Large intestine (tissue), 3 donors: Measurements from ENCODE around the gene BCL6B. TPM values are rescaled to one million over a fixed set of nuclear protein-coding genes. Genes with fewer than 3 reads are reported as not detected.

Source experiments
- DNase-seq, 2 donors: peaks; one replicate each; pipeline versions ENCODE4 v3.0.0 to v3.0.0-alpha.2; 2013
- H3K27ac ChIP-seq: one replicate; pipeline ENCODE4 v1.5.1; 2013; ENCODE audit warnings: low read length
- H3K27me3 ChIP-seq: 2 replicates; pipeline ENCODE4 v1.6.1; 2013; ENCODE audit warnings: low read length; ENCODE audit not compliant: control insufficient read depth, insufficient read depth
- H3K36me3 ChIP-seq: 2 replicates; pipeline ENCODE4 v1.6.1; 2013; ENCODE audit warnings: low read length; ENCODE audit not compliant: control insufficient read depth, insufficient read depth
- H3K4me1 ChIP-seq: one replicate; pipeline ENCODE4 v1.6.1; 2013; ENCODE audit warnings: low read length; ENCODE audit not compliant: control insufficient read depth, insufficient read depth
- H3K4me3 ChIP-seq: one replicate; pipeline ENCODE4 v1.5.1; 2013; ENCODE audit warnings: low read length
- H3K9me3 ChIP-seq: one replicate; pipeline ENCODE4 v1.6.1; 2013; ENCODE audit warnings: mild to moderate bottlenecking, low read depth, low read length, moderate library complexity; ENCODE audit not compliant: control insufficient read depth
- WGBS: methylation state at CpG from one replicate; pipeline ENCODE4 v1.1.5; 2013; ENCODE audit warnings: low lambda C conversion rate; ENCODE audit not compliant: insufficient coverage; 5-methylcytosine and 5-hydroxymethylcytosine counted together
- polyA plus RNA-seq: library from polyadenylated mRNA; unstranded; fragments of 120-200 nt; gene quantifications from one replicate; pipeline ENCODE4 v1.2.1, GENCODE V29; 2013

BCL6B gene
- polyA plus RNA-seq, 1 donor: 7.2 TPM

- Histone ChIP-seq H3K9me3 (peaks cover 6% of the 10 kb centered on the region), H3K27me3 (peaks cover 19% of the 10 kb centered on the region), H3K4me1 (peaks cover 8% of the 10 kb centered on the region), H3K36me3 (no peaks in the 10 kb centered on the region), H3K27ac (no peak overlapping the region), H3K4me3 (no peak overlapping the region)
- no peak for DNase-seq
- no CpG with 5 or more reads among the region's 13 CpGs for WGBS
These were observed 4.5 kb downstream of the BCL6B start for GRCh38 chr17:7027335-7027734.

GRCh38 chr17:7029096-7029495 is 6.2 kb downstream of the BCL6B start:
- WGBS: no CpG with 5 or more reads among the region's 3 CpGs
- peaks cover 1% of the 10 kb centered on the region for H3K27me3 ChIP-seq
- H3K9me3 ChIP-seq: peaks cover under 1% of the 10 kb centered on the region
- DNase-seq: no peak
- no peaks in the 10 kb centered on the region for H3K4me1 ChIP-seq
- H3K36me3 ChIP-seq: no peaks in the 10 kb centered on the region
- H3K27ac ChIP-seq: no peak overlapping the region
- no peak overlapping the region for H3K4me3 ChIP-seq

- DNase-seq: no peak
- Histone ChIP-seq H3K36me3 (no peaks in the 10 kb centered on the region), H3K9me3 (no peaks in the 10 kb centered on the region), H3K4me3 (no peak overlapping the region), H3K4me1 (no peaks in the 10 kb centered on the region), H3K27me3 (no peaks in the 10 kb centered on the region), H3K27ac (no peak overlapping the region)
- WGBS: no CpG with 5 or more reads among the region's 8 CpGs
These were observed 6.8 kb downstream of the BCL6B start for GRCh38 chr17:7029659-7030058.

GRCh38 chr17:7034955-7035590 is 12.2 kb downstream of the BCL6B start:
- Histone ChIP-seq H3K36me3 (no peaks in the 10 kb centered on the region), H3K4me1 (peaks cover 21% of the 10 kb centered on the region), H3K4me3 (peak overlapping the region; percentile 96), H3K9me3 (no peaks in the 10 kb centered on the region), H3K27me3 (no peaks in the 10 kb centered on the region), H3K27ac (peak overlapping the region; percentile 87)
- WGBS: no CpG with 5 or more reads among the region's 7 CpGs
- peak in 1 of 2 donors; percentile 77 for DNase-seq

GRCh38 chr17:7035591-7036368 is 12.9 kb downstream of the BCL6B start, which contains the start of gene SLC16A13:
TSS of gene SLC16A13 (plus strand) at chr17:7036015. CDS start at chr17:7036383, 368 bp downstream.
- Histone ChIP-seq H3K27ac (peak within 1 kb of the TSS; percentile 87), H3K4me3 (peak within 1 kb of the TSS; percentile 96), H3K9me3 (no peaks in the 10 kb centered on the region), H3K36me3 (no peaks in the 10 kb centered on the region), H3K27me3 (no peaks in the 10 kb centered on the region), H3K4me1 (peaks cover 21% of the 10 kb centered on the region)
- peak; percentile 99 for DNase-seq
- no CpG with 5 or more reads among the region's 52 CpGs for WGBS

- Histone ChIP-seq H3K4me1 (peaks cover 33% of the 10 kb centered on the region), H3K27ac (no peak overlapping the region)
These were observed 15.4 kb downstream of the BCL6B start for GRCh38 chr17:7038025-7038862.

GRCh38 chr17:7039832-7040231 is 17.0 kb downstream of the BCL6B start:
- H3K4me3 ChIP-seq: no peak overlapping the region
- no CpG with 5 or more reads among the region's 5 CpGs for WGBS
- no peak overlapping the region for H3K27ac ChIP-seq
- peaks cover 17% of the 10 kb centered on the region for H3K9me3 ChIP-seq
- DNase-seq: no peak
- no peaks in the 10 kb centered on the region for H3K36me3 ChIP-seq
- H3K27me3 ChIP-seq: peaks cover 36% of the 10 kb centered on the region
- H3K4me1 ChIP-seq: peaks cover 41% of the 10 kb centered on the region

More at GRCh38 chr17:7038025-7038862, 15.4 kb downstream of the BCL6B start:
- no peak overlapping the region for H3K4me3 ChIP-seq
- peaks cover 9% of the 10 kb centered on the region for H3K9me3 ChIP-seq
- WGBS: no CpG with 5 or more reads among the region's 19 CpGs
- peaks cover 20% of the 10 kb centered on the region for H3K27me3 ChIP-seq
- H3K36me3 ChIP-seq: no peaks in the 10 kb centered on the region
- DNase-seq: no peak

GRCh38 chr17:7041607-7042500 is 19.0 kb downstream of the BCL6B start:
- DNase-seq: no peak
- H3K9me3 ChIP-seq: peaks cover 17% of the 10 kb centered on the region
- WGBS: no CpG with 5 or more reads among the region's 43 CpGs
- no peaks in the 10 kb centered on the region for H3K36me3 ChIP-seq
- H3K27ac ChIP-seq: no peak overlapping the region
- H3K27me3 ChIP-seq: peaks cover 41% of the 10 kb centered on the region
- no peak overlapping the region for H3K4me3 ChIP-seq
- peaks cover 50% of the 10 kb centered on the region for H3K4me1 ChIP-seq

GRCh38 chr17:7042501-7043181 is 19.8 kb downstream of the BCL6B start:
- Histone ChIP-seq H3K36me3 (no peaks in the 10 kb centered on the region), H3K9me3 (peaks cover 17% of the 10 kb centered on the region), H3K27me3 (peaks cover 41% of the 10 kb centered on the region), H3K4me3 (no peak overlapping the region), H3K4me1 (peaks cover 54% of the 10 kb centered on the region), H3K27ac (no peak overlapping the region)
- DNase-seq: peak in 1 of 2 donors; percentile 50
- no CpG with 5 or more reads among the region's 53 CpGs for WGBS
